H1 (cell line): ENCODE measurements around the gene BCAS4. TPM values are rescaled to one million over a fixed set of nuclear protein-coding genes. Genes with fewer than 3 reads are reported as not detected.

ENCODE experiments used
- CTCF ChIA-PET: fragments of 300-600 bp; sonication (Branson Sonifier 250); formaldehyde crosslinking; loops from one replicate; lab custom pipeline; 2021; ENCODE audit not compliant: partially characterized antibody; lab: Charles Lee
- POLR2A ChIA-PET: fragments of 300-600 bp; sonication (Branson Sonifier 250); formaldehyde crosslinking; loops from one replicate; lab custom pipeline; 2021; ENCODE audit warnings: inconsistent platforms; ENCODE audit not compliant: partially characterized antibody; lab: Charles Lee
- DNase-seq, 2 experiments: peaks; one replicate each; pipeline versions ENCODE4 v3.0.0 to v3.0.0-alpha.2; 2010 to 2022; ENCODE audit warnings: low spot score in 2 of 2, low read depth in 1 of 2, mixed read lengths in 1 of 2
- FAIRE-seq: peaks from 2 replicates; lab custom pipeline; 2011; peaks lifted over from hg19 to GRCh38; lab: Jason Lieb, UNC
- H2AFZ ChIP-seq: 2 replicates; pipeline ENCODE4 v1.8.1; 2012; ENCODE audit warnings: low read length, inconsistent platforms
- H2AK5ac ChIP-seq: 2 replicates; pipeline ENCODE4 v1.6.1; 2013; ENCODE audit warnings: low read depth, low read length
- H2BK120ac ChIP-seq: replicated peaks from 2 replicates; pipeline ENCODE3; 2013; ENCODE audit warnings: low read depth, low read length, inconsistent platforms
- H2BK12ac ChIP-seq: 2 replicates; pipeline ENCODE4 v1.6.1; 2013; ENCODE audit warnings: low read depth, low read length
- H2BK15ac ChIP-seq: 2 replicates; pipeline ENCODE4 v1.6.1; 2013; ENCODE audit warnings: low read length
- H2BK20ac ChIP-seq: 2 replicates; pipeline ENCODE4 v1.6.1; 2013; ENCODE audit warnings: low read length
- H2BK5ac ChIP-seq: 2 replicates; pipeline ENCODE4 v1.6.1; 2013; ENCODE audit warnings: low read depth, low read length
- H3K14ac ChIP-seq: 2 replicates; pipeline ENCODE4 v1.6.1; 2013; ENCODE audit warnings: inconsistent platforms; ENCODE audit not compliant: insufficient read length
- H3K18ac ChIP-seq: 2 replicates; pipeline ENCODE4 v1.6.1; 2013; ENCODE audit warnings: low read length; ENCODE audit errors: extremely low read depth
- H3K23ac ChIP-seq: 2 replicates; pipeline ENCODE4 v1.6.1; 2013; ENCODE audit warnings: inconsistent platforms; ENCODE audit not compliant: insufficient read length
- H3K23me2 ChIP-seq: 2 replicates; pipeline ENCODE4 v1.6.1; 2013; ENCODE audit warnings: low read depth, low read length
- H3K27ac ChIP-seq: 2 replicates; pipeline ENCODE4 v1.6.1; 2011; ENCODE audit warnings: low read depth, low read length, inconsistent platforms
- H3K27me3 ChIP-seq, 4 experiments: replicated peaks in 1 of 4; 1 replicate in 1 of 4; 2 replicates in 3 of 4; pipeline versions ENCODE4 v1.6.1 to v1.8.1; 2011 to 2013; ENCODE audit warnings: low read length in 3 of 4, mild to moderate bottlenecking in 3 of 4, inconsistent platforms in 2 of 4, mixed read lengths in 2 of 4, moderate library complexity in 1 of 4; ENCODE audit not compliant: control insufficient read depth in 3 of 4, insufficient read depth in 3 of 4; ENCODE audit errors: extremely low read depth in 1 of 4
- H3K36me3 ChIP-seq, 4 experiments: 2 replicates each; pipeline versions ENCODE4 v1.6.1 to v1.8.1; 2011 to 2013; ENCODE audit warnings: mild to moderate bottlenecking in 4 of 4, low read length in 3 of 4, moderate library complexity in 2 of 4, control low read depth in 1 of 4, inconsistent platforms in 1 of 4; ENCODE audit not compliant: insufficient read depth in 4 of 4, control insufficient read depth in 2 of 4
- H3K4ac ChIP-seq: replicated peaks from 2 replicates; pipeline ENCODE3; 2013; ENCODE audit warnings: low read length, low read depth, mixed read lengths, inconsistent platforms; ENCODE audit not compliant: insufficient read length
- H3K4me1 ChIP-seq, 4 experiments: replicated peaks in 1 of 4; 1 replicate in 1 of 4; 2 replicates in 3 of 4; pipeline versions ENCODE4 v1.6.1 to v1.8.1; 2011 to 2013; ENCODE audit warnings: low read length in 3 of 4, inconsistent platforms in 2 of 4, mixed read lengths in 1 of 4; ENCODE audit not compliant: insufficient read depth in 4 of 4, control insufficient read depth in 3 of 4
- H3K4me2 ChIP-seq, 2 experiments: 2 replicates each; pipeline versions ENCODE4 v1.6.1 to v1.8.1; 2011 to 2013; ENCODE audit warnings: low read depth in 2 of 2, low read length in 2 of 2, control low read depth in 1 of 2, inconsistent platforms in 1 of 2, mild to moderate bottlenecking in 1 of 2; ENCODE audit not compliant: insufficient read depth in 1 of 2
- H3K4me3 ChIP-seq, 4 experiments: fragments of 200-600, 300-600 bp in 1 of 4; sonication (generic), shearing (Covaris generic), sonication (Bioruptor Twin) in 1 of 4; 2 replicates each; pipeline versions ENCODE4 v1.5.1 to v1.8.1; 2011 to 2016; ENCODE audit warnings: low read length in 4 of 4, low read depth in 3 of 4, control low read depth in 2 of 4, inconsistent platforms in 2 of 4, mild to moderate bottlenecking in 2 of 4, mixed read lengths in 1 of 4, moderate library complexity in 1 of 4; ENCODE audit not compliant: insufficient read depth in 2 of 4; ENCODE audit errors: extremely low read depth in 1 of 4
- H3K56ac ChIP-seq: replicated peaks from 2 replicates; pipeline ENCODE3; 2013; ENCODE audit warnings: low read depth, mild to moderate bottlenecking, mixed read lengths, low read length, inconsistent platforms; ENCODE audit not compliant: insufficient read length
- H3K79me1 ChIP-seq: 2 replicates; pipeline ENCODE4 v1.6.1; 2013; ENCODE audit warnings: low read depth, low read length, control low read depth
- H3K79me2 ChIP-seq, 2 experiments: 2 replicates each; pipeline versions ENCODE4 v1.6.1 to v1.8.1; 2012 to 2013; ENCODE audit warnings: low read length in 2 of 2, mild to moderate bottlenecking in 2 of 2, inconsistent platforms in 1 of 2; ENCODE audit not compliant: insufficient read depth in 2 of 2, control insufficient read depth in 1 of 2
- H3K9ac ChIP-seq, 4 experiments: replicated peaks in 1 of 4; 1 replicate in 1 of 4; 2 replicates in 3 of 4; pipeline versions ENCODE4 v1.6.1 to v1.8.1; 2011 to 2013; ENCODE audit warnings: low read depth in 3 of 4, low read length in 3 of 4, control low read depth in 2 of 4, mild to moderate bottlenecking in 2 of 4, moderate library complexity in 2 of 4, inconsistent platforms in 1 of 4; ENCODE audit errors: extremely low read depth in 1 of 4
- H3K9me3 ChIP-seq, 2 experiments: 2 replicates each; pipeline versions ENCODE4 v1.6.1 to v1.8.1; 2012 to 2013; ENCODE audit warnings: mild to moderate bottlenecking in 2 of 2, moderate library complexity in 2 of 2, control low read depth in 1 of 2, inconsistent platforms in 1 of 2, low read depth in 1 of 2, low read length in 1 of 2, mixed read lengths in 1 of 2; ENCODE audit not compliant: insufficient read depth in 2 of 2
- H4K20me1 ChIP-seq, 2 experiments: replicated peaks in 1 of 2; 2 replicates each; pipeline versions ENCODE3 to v1.8.1; 2011 to 2013; ENCODE audit warnings: inconsistent platforms in 2 of 2, low read length in 2 of 2, mild to moderate bottlenecking in 1 of 2; ENCODE audit not compliant: insufficient read depth in 2 of 2, control insufficient read depth in 1 of 2
- H4K5ac ChIP-seq: 2 replicates; pipeline ENCODE4 v1.6.1; 2013; ENCODE audit warnings: low read length, low read depth, mixed read lengths, inconsistent platforms; ENCODE audit not compliant: insufficient read length
- H4K8ac ChIP-seq: 2 replicates; pipeline ENCODE4 v1.8.0; 2013; ENCODE audit warnings: mild to moderate bottlenecking, moderate library complexity, low read length, inconsistent platforms; ENCODE audit not compliant: insufficient read depth; ENCODE audit errors: extremely low read depth
- H4K91ac ChIP-seq: replicated peaks from 2 replicates; pipeline ENCODE3; 2013; ENCODE audit warnings: low read length, mixed read lengths, inconsistent platforms; ENCODE audit not compliant: insufficient read length
- CBX8 ChIP-seq: fragments of 300-800, 300-1000 bp; sonication (generic); IDR thresholded peaks from 2 replicates; pipeline ENCODE4 v1.7.1; 2016; ENCODE audit warnings: low read depth, low read length, borderline replicate concordance
- CREB1 ChIP-seq: IDR thresholded peaks from 2 replicates; pipeline ENCODE4 v1.6.1; 2012; ENCODE audit warnings: inconsistent platforms
- EGR1 ChIP-seq: IDR thresholded peaks from 2 replicates; pipeline ENCODE4 v1.6.1; 2011; ENCODE audit warnings: low read depth, low read length, borderline replicate concordance
- HDAC2 ChIP-seq, 2 experiments: fragments of 300-600 bp in 1 of 2; sonication (generic) in 1 of 2; IDR thresholded peaks; 2 replicates each; pipeline ENCODE4 v1.6.1; 2011 to 2012; ENCODE audit warnings: low read depth in 2 of 2, low read length in 2 of 2, mild to moderate bottlenecking in 2 of 2, moderate library complexity in 2 of 2, borderline replicate concordance in 1 of 2, inconsistent platforms in 1 of 2
- NANOG ChIP-seq: IDR thresholded peaks from 2 replicates; pipeline ENCODE4 v1.6.1; 2011; ENCODE audit warnings: low read length, low read depth, mild to moderate bottlenecking, inconsistent platforms; ENCODE audit not compliant: insufficient read depth, poor library complexity, severe bottlenecking
- POU5F1 ChIP-seq: IDR thresholded peaks from 2 replicates; pipeline ENCODE4 v1.6.1; 2011; ENCODE audit warnings: low read depth, mild to moderate bottlenecking, low read length, moderate library complexity
- RAD21 ChIP-seq, 2 experiments: IDR thresholded peaks in 1 of 2; conservative IDR thresholded peaks in 1 of 2; 2 replicates each; pipeline ENCODE4 v1.6.1; 2011; ENCODE audit warnings: low read depth in 2 of 2, low read length in 2 of 2, improper control_type of control experiment in 1 of 2, inconsistent platforms in 1 of 2, mild to moderate bottlenecking in 1 of 2, moderate library complexity in 1 of 2
- RBBP5 ChIP-seq: IDR thresholded peaks from 2 replicates; pipeline ENCODE4 v1.7.1; 2012; ENCODE audit warnings: low read depth, mild to moderate bottlenecking, inconsistent platforms, low read length, moderate library complexity, borderline replicate concordance
- SIX5 ChIP-seq: IDR thresholded peaks from 2 replicates; pipeline ENCODE4 v1.6.1; 2011; ENCODE audit warnings: mild to moderate bottlenecking, low read depth, low read length
- SUZ12 ChIP-seq: fragments of 200-600 bp; sonication (generic); IDR thresholded peaks from 2 replicates; pipeline ENCODE4 v1.6.1; 2012; ENCODE audit warnings: mild to moderate bottlenecking, inconsistent platforms, low read length, moderate library complexity, mixed read lengths
- TEAD4 ChIP-seq: IDR thresholded peaks from 2 replicates; pipeline ENCODE4 v1.6.1; 2012; ENCODE audit warnings: low read depth, low read length, inconsistent platforms, mixed read lengths
- YY1 ChIP-seq: IDR thresholded peaks from 2 replicates; pipeline ENCODE4 v1.6.1; 2011; ENCODE audit warnings: low read depth, mild to moderate bottlenecking, low read length
- ZNF274 ChIP-seq: IDR thresholded peaks from 2 replicates; pipeline ENCODE4 v1.7.0; 2012; ENCODE audit warnings: low read length, borderline replicate concordance; ENCODE audit errors: extremely low read depth
- WGBS, 2 experiments: shearing (Covaris generic) in 1 of 2; methylation state at CpG; one replicate each; pipeline versions ENCODE4 v1.1.6 to v1.1.7; 2013 to 2015; ENCODE audit warnings: low lambda C conversion rate in 2 of 2, mixed read lengths in 2 of 2, inconsistent platforms in 1 of 2, low coverage in 1 of 2, missing lambda C conversion rate in 1 of 2; ENCODE audit not compliant: insufficient replicate concordance in 2 of 2, insufficient coverage in 1 of 2, insufficient read length in 1 of 2; ENCODE audit errors: extremely low coverage in 1 of 2, missing lambda C conversion rate in 1 of 2; 5-methylcytosine and 5-hydroxymethylcytosine counted together
- polyA plus RNA-seq, 7 experiments: library from polyadenylated mRNA; depleted of rRNA in 3 of 7; stranded (reverse) in 5 of 7; unstranded in 2 of 7; fragments of >200 nt in 5 of 7; fragments of 200-250 nt in 2 of 7; gene quantifications; 1 replicate in 5 of 7; 2 replicates in 1 of 7; 4 replicates in 1 of 7; pipeline versions ENCODE4 v1.2.1 to v1.2.3, GENCODE V29; 2011 to 2013; ENCODE audit warnings: missing spikeins in 2 of 7, mixed read lengths in 2 of 7
- total RNA-seq: library from RNA; stranded (reverse); fragmentation: NEBNext Ultra II Directional; extraction: Animal tissue kit (Norgen Biotek cat#: 25700); gene quantifications from 2 replicates; pipeline ENCODE4 v1.2.1, GENCODE V29; 2021

Gene BCAS4
- total and polyA plus RNA-seq, 2 of the 8 experiments (the other 6 are each of a cell fraction or from before 2014, with no cell fraction given): 21.2 to 23.6 TPM

- H3K9me3 ChIP-seq: no peaks in the 10 kb centered on the region
- no peak overlapping the region for H4K8ac ChIP-seq
- H3K79me1 ChIP-seq: peaks cover 2% of the 10 kb centered on the region; the same call in 1 of the 2 replicates
- no peak overlapping the region for H2AFZ ChIP-seq
- FAIRE-seq: no peak
- no peak overlapping the region for H2BK5ac ChIP-seq
- no peak overlapping the region for H3K4me2 ChIP-seq
- peaks cover 0 to 9% (median 3%) of the 10 kb centered on the region in 4 experiments; a peak in 5 of 7 replicates for H3K4me1 ChIP-seq
- ChIA-PET POLR2A (interaction anchor here (1.6 kb wide), 1 partner anchor 125 kb away, joined by 3 read pairs; the partner anchor contains the start of gene ADNP), CTCF (interaction anchor here (0.8 to 1.3 kb wide), 2 partner anchors 12 kb away, joined by 3 to 4 read pairs; partner anchors contain the start of gene BCAS4)
- H3K79me2 ChIP-seq: peaks cover 0 to 7% of the 10 kb centered on the region in 2 experiments; a peak in 1 of 4 replicates
- H2BK12ac ChIP-seq: no peak overlapping the region
- H4K20me1 ChIP-seq: peaks cover 0 to 2% of the 10 kb centered on the region in 2 experiments
- H3K4me3 ChIP-seq: no peak overlapping the region
- no peak overlapping the region for H2BK120ac ChIP-seq
- no peak overlapping the region for H4K5ac ChIP-seq
- no peaks in the 10 kb centered on the region for H3K23me2 ChIP-seq
- DNase-seq: no peak
- H3K27me3 ChIP-seq: no peaks in the 10 kb centered on the region
- H3K23ac ChIP-seq: no peak overlapping the region
- H3K36me3 ChIP-seq: no peaks in the 10 kb centered on the region
- H3K27ac ChIP-seq: no peak overlapping the region
- no peak overlapping the region for H3K9ac ChIP-seq
- no peak overlapping the region for H2AK5ac ChIP-seq
- no peak overlapping the region for H2BK20ac ChIP-seq
- H4K91ac ChIP-seq: no peak overlapping the region
- H3K14ac ChIP-seq: no peak overlapping the region
- no peak overlapping the region for H3K56ac ChIP-seq
- 0 out of 2 replicates have a peak overlapping the region, but pooled peaks have one; percentile 92 for H2BK15ac ChIP-seq
- no peak overlapping the region for H3K18ac ChIP-seq
- 93% methylated on average over 5 of the region's 5 CpGs; no CpG with 5 or more reads in 1 of the 2 experiments for WGBS, 2 experiments
- H3K4ac ChIP-seq: no peak overlapping the region
- TF ChIP-seq TEAD4 (no peak), NANOG (no peak), EGR1 (no peak), ZNF274 (no peak), RBBP5 (no peak), HDAC2 (IDR thresholded peaks at IDR 0.05; ENCODE audit: borderline replicate concordance in 1 of 2, low read depth in 2 of 2, low read length in 2 of 2) (no peak), POU5F1 (no peak), RAD21 (IDR thresholded peaks at IDR 0.05 in 1 of 2, conservative IDR thresholded peaks at IDR 0.05 in 1 of 2; ENCODE audit: low read depth in 2 of 2, low read length in 2 of 2) (no peak), SIX5 (no peak), CREB1 (no peak), SUZ12 (no peak), CBX8 (no peak), YY1 (no peak)
Observed at GRCh38 chr20:50806126-50806768, 11.4 kb downstream of the BCAS4 start.
